GM20000 (cell line): ENCODE data around the gene COX14.
"Not testable (repeated sequence)": the region's sequence is repeated elsewhere in the genome, so short reads cannot be mapped to it uniquely, and the experiment has no call there.

ENCODE experiments used
- DNase-seq: peaks from one replicate; pipeline ENCODE4 v3.0.0; 2012; ENCODE audit warnings: low spot score
- CTCF ChIP-seq: IDR thresholded peaks from 2 replicates; pipeline ENCODE4 v1.5.1; 2012; ENCODE audit warnings: mild to moderate bottlenecking, control low read depth; ENCODE audit errors: extremely low read depth, missing control alignments

Gene COX14

GRCh38 chr12:50078281-50078680 lies 33.8 kb upstream of the COX14 start:
- no peak for TF ChIP-seq CTCF
- DNase-seq = no peak

GRCh38 chr12:50079771-50080170 lies 32.3 kb upstream of the COX14 start:
- DNase-seq = no peak
- TF ChIP-seq CTCF = no peak

- TF ChIP-seq CTCF = no peak
- no peak for DNase-seq
These were observed 30.8 kb upstream of the COX14 start for GRCh38 chr12:50081096-50081808.

- DNase-seq = no peak
These were observed 29.4 kb upstream of the COX14 start for GRCh38 chr12:50082644-50083043.

GRCh38 chr12:50083301-50083700 lies 28.7 kb upstream of the COX14 start:
- DNase-seq = no peak
- TF ChIP-seq CTCF = no peak

More at GRCh38 chr12:50082644-50083043, 29.4 kb upstream of the COX14 start:
- no peak for TF ChIP-seq CTCF

GRCh38 chr12:50084409-50084774 lies 27.6 kb upstream of the COX14 start:
- DNase-seq = not testable (repeated sequence)

- TF ChIP-seq CTCF = peak; percentile 54
- peak; percentile 96 for DNase-seq
These were observed 27.0 kb upstream of the COX14 start, which contains the start of gene SMARCD1 for GRCh38 chr12:50084775-50085614. TSS of gene SMARCD1 (plus strand) at chr12:50085342. CDS start at chr12:50085370, 28 bp downstream.
